Measurements from ENCODE around the gene TBL1XR1.

DNA sequence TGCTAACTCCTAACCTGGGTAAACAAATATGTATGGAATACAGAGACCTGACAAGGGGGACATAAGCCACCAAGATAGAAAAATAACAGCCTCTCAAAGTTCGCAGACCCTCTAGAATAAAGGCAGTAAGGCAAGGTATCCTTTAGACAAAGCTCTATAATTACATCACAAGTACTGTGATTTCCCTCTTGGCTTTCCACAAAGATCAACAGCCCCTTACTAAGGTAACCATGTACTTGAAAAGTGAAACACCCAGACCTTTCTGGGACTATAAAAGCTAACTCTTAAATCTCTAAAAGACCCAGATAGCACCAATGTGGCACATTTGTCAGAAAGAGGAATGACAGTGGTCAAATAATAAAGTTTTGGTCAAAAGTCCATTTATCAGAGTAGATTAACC, 51.9 kb downstream of the TBL1XR1 start:
- no peak for TF ChIP-seq CTCF (IDR thresholded peaks at IDR 0.05)
- TF ChIP-seq POLR2A (IDR thresholded peaks at IDR 0.05), result no peak
